Liver (tissue), 3 donors: ENCODE measurements around the gene AGFG1.

ENCODE experiments used
- ATF3 ChIP-seq: IDR thresholded peaks from 2 replicates; pipeline ENCODE4 v1.6.1; 2016; ENCODE audit warnings: antibody characterized with exemption
- CTCF ChIP-seq: fragments of 150-350 bp; IDR thresholded peaks from 2 replicates; pipeline ENCODE4 v1.5.1; 2017; ENCODE audit warnings: improper control_type of control experiment, low read depth, low read length; ENCODE audit not compliant: missing input control
- EGR1 ChIP-seq, 2 donors: IDR thresholded peaks; 2 replicates each; pipeline ENCODE4 v1.6.1; 2016 to 2018; ENCODE audit warnings: antibody characterized with exemption in 2 of 2, low read depth in 2 of 2
- FOXA1 ChIP-seq: IDR thresholded peaks from 2 replicates; pipeline ENCODE4 v1.6.1; 2016; ENCODE audit warnings: antibody characterized with exemption
- GABPA ChIP-seq, 2 donors: IDR thresholded peaks in 1 of 2; conservative IDR thresholded peaks in 1 of 2; 2 replicates each; pipeline ENCODE4 v1.6.1; 2016; ENCODE audit warnings: antibody characterized with exemption in 2 of 2, mild to moderate bottlenecking in 1 of 2, moderate library complexity in 1 of 2
- JUND ChIP-seq, 2 donors: IDR thresholded peaks; 2 replicates each; pipeline ENCODE4 v1.6.1; 2016; ENCODE audit warnings: antibody characterized with exemption in 2 of 2
- MAX ChIP-seq: IDR thresholded peaks from 2 replicates; pipeline ENCODE4 v1.6.1; 2016; ENCODE audit warnings: antibody characterized with exemption
- RAD21 ChIP-seq, 2 donors: IDR thresholded peaks; 2 replicates each; pipeline ENCODE4 v1.6.1; 2016; ENCODE audit warnings: antibody characterized with exemption in 2 of 2, mild to moderate bottlenecking in 2 of 2
- TAF1 ChIP-seq: conservative IDR thresholded peaks from 2 replicates; pipeline ENCODE4 v1.6.1; 2016; ENCODE audit warnings: antibody characterized with exemption, mild to moderate bottlenecking
- YY1 ChIP-seq: IDR thresholded peaks from 2 replicates; pipeline ENCODE4 v1.6.1; 2016; ENCODE audit warnings: antibody characterized with exemption, mild to moderate bottlenecking
- ZBTB33 ChIP-seq: IDR thresholded peaks from 2 replicates; pipeline ENCODE4 v1.6.1; 2016; ENCODE audit warnings: antibody characterized with exemption
- donor health status: healthy.
- donor health status: healthy.

- TF ChIP-seq GABPA (IDR thresholded peaks at IDR 0.05 in 1 of 2, conservative IDR thresholded peaks at IDR 0.05 in 1 of 2) (no peak), CTCF (no peak), EGR1 (IDR thresholded peaks at IDR 0.05; ENCODE audit: low read depth in 2 of 2) (no peak), TAF1 (no peak), MAX (no peak), FOXA1 (no peak), RAD21 (IDR thresholded peaks at IDR 0.05) (no peak), YY1 (no peak), ZBTB33 (no peak), ATF3 (no peak), JUND (IDR thresholded peaks at IDR 0.05) (no peak)
These were observed 8.6 kb downstream of the AGFG1 start for GRCh38 chr2:227480528-227480927.
